Neuron (in vitro differentiated cells): ENCODE results near the gene BCHE.

ENCODE experiments used
- H2AFZ ChIP-seq: one replicate; pipeline ENCODE4 v1.6.1; 2013; ENCODE audit warnings: low read depth, mild to moderate bottlenecking, inconsistent platforms, low read length, moderate library complexity
- H3K27me3 ChIP-seq: one replicate; pipeline ENCODE4 v1.6.1; 2013; ENCODE audit warnings: low read length; ENCODE audit not compliant: insufficient read depth
- H3K36me3 ChIP-seq: one replicate; pipeline ENCODE4 v1.6.1; 2013; ENCODE audit warnings: low read length; ENCODE audit not compliant: insufficient read depth
- H3K4me1 ChIP-seq: one replicate; pipeline ENCODE4 v1.6.1; 2013; ENCODE audit warnings: low read length; ENCODE audit not compliant: insufficient read depth
- H3K4me3 ChIP-seq: 2 replicates; pipeline ENCODE4 v1.5.1; 2013; ENCODE audit warnings: mild to moderate bottlenecking, low read length, moderate library complexity
- H3K9me3 ChIP-seq: one replicate; pipeline ENCODE4 v1.6.1; 2013; ENCODE audit warnings: low read length

BCHE gene

DNA sequence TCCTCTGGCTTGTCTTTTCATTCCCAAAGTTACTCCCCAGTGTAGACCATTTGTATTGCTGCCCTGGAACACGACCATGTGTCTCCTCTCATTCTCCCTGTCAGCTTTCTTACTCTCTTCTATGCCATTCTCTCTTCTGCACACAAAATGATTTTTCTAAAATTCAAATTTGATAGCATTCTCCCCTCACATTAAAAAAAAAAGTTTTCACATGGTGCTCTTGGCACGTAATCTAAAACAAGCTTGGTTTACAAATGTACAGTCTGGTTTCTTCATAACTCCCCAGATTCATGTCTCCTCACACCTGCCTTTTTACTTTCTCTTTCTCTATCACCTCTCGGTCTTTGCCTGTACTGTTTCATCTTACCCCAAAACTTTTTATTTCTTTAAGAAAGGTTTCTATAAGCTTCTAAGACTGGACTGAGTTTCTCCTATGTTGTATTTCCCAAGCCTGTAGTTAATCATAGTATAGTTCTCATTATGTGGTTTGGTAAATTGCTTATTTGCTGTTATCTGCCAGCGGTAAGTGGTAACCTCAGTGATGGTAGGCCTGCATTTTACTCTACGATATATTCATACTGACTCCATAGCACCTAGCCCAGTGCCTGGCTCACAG is 31.2 kb downstream of the BCHE start:
- no peaks in the 10 kb centered on the region for H3K9me3 ChIP-seq
- no peaks in the 10 kb centered on the region for H3K27me3 ChIP-seq
- no peak overlapping the region for H2AFZ ChIP-seq
- H3K4me1 ChIP-seq, result no peaks in the 10 kb centered on the region
- no peak overlapping the region for H3K4me3 ChIP-seq
- no peaks in the 10 kb centered on the region for H3K36me3 ChIP-seq

DNA sequence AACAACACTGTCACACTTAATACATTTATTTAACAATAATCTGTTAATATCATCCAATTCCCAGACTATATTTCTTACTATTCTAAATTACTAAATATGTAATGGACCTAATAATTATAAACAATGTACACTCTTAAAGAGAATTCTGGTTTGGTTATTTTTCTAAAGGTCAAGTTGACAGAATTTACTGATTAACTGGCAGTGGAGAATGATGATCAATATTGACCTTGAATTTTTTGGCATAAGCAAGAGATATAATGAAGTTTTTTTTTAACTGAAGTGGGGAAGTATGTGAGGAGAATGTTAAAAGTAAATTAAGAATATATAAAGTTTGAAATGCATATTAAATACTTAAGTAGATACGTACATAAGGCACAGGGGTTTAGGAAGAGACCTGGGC is 33.8 kb downstream of the BCHE start:
- Histone ChIP-seq H3K4me1 (no peaks in the 10 kb centered on the region), H2AFZ (no peak overlapping the region), H3K27me3 (no peaks in the 10 kb centered on the region), H3K9me3 (no peaks in the 10 kb centered on the region), H3K4me3 (no peak overlapping the region), H3K36me3 (no peaks in the 10 kb centered on the region)

DNA sequence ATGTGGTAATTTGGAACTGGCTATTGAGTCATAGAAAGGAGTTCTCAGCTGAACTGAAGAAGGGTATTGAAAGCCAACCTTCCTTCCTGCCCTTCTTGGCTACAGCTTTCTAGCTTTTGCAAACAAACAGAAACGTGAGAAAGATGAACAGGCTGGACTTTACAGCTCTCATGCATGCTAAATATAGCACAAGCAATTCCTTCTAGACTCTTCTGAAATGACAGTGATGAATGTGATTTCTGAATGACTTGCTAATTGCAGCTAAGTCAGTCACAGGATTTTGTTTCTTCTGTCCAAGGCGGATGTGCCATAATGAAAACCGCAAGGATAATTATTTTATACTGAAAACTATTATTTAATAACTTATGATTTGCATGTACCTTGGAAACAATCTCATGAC is 36.3 kb downstream of the BCHE start:
- H3K27me3 ChIP-seq, result no peaks in the 10 kb centered on the region
- H2AFZ ChIP-seq, result no peak overlapping the region
- no peak overlapping the region for H3K4me3 ChIP-seq
- no peaks in the 10 kb centered on the region for H3K36me3 ChIP-seq
- peaks cover 8% of the 10 kb centered on the region for H3K4me1 ChIP-seq
- H3K9me3 ChIP-seq, result no peaks in the 10 kb centered on the region

DNA sequence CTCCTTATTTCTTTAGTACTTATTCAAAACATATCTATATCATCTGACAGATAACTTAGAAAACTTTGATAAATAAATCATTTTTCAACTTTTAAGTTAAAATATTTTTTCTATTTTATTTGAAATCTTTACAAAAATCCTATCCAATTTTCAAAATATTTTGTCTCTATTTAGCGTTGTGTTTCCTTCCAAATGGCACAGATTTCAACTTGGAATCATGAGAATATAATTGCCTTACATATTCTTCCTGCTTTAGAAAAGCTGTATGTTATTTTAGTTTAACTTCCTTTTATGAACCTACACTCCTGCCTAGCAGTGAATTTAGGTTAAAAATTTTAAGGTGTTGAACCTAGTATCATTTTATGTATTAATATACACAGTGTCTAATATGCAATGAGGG is 38.2 kb downstream of the BCHE start:
- Histone ChIP-seq H3K4me3 (no peak overlapping the region), H3K9me3 (no peaks in the 10 kb centered on the region), H3K27me3 (no peaks in the 10 kb centered on the region), H3K36me3 (no peaks in the 10 kb centered on the region), H3K4me1 (peaks cover 12% of the 10 kb centered on the region), H2AFZ (no peak overlapping the region)

DNA sequence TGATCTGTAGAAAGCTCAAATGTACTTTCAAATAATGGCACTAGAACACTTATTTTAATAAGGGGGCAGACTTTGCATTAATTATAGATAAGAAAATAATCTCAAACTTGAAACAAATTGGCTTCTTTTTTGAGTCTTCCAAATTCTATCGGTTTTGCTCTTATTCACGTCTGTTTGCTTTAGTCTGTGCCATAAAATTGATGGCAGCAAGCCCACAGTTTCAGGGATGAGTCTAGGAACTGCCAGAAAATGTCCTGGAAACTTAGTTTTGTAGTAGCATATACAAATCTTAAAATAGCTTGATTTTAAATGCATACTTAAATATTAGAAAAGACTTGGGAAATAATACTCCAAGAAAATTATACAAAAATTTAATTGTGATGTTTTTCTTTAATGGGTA is 39.7 kb downstream of the BCHE start:
- Histone ChIP-seq H3K9me3 (no peaks in the 10 kb centered on the region), H3K4me1 (peaks cover 12% of the 10 kb centered on the region), H3K4me3 (no peak overlapping the region), H3K27me3 (no peaks in the 10 kb centered on the region), H2AFZ (no peak overlapping the region), H3K36me3 (no peaks in the 10 kb centered on the region)

DNA sequence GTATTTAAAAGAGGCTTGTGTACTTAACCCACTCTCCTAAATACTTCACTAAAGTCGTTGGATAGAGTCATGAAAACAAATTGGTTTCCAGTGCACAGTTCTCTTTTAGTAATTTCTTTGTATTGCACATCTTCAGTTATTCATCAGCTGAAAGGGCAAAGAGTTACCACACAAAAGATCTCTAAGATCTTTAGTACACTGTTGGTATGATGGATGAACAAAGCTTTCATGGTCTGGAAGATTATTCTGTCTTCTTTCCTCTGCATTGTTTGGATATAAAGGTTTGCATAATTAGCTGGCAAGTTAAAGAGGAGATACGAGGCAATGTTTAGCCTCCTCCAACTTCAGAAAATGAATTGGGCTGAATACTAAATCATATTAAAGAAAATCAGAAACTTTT is 40.5 kb downstream of the BCHE start:
- H3K9me3 ChIP-seq, result no peaks in the 10 kb centered on the region
- H3K36me3 ChIP-seq, result no peaks in the 10 kb centered on the region
- H3K4me1 ChIP-seq, result peaks cover 12% of the 10 kb centered on the region
- no peak overlapping the region for H3K4me3 ChIP-seq
- no peaks in the 10 kb centered on the region for H3K27me3 ChIP-seq
- no peak overlapping the region for H2AFZ ChIP-seq

DNA sequence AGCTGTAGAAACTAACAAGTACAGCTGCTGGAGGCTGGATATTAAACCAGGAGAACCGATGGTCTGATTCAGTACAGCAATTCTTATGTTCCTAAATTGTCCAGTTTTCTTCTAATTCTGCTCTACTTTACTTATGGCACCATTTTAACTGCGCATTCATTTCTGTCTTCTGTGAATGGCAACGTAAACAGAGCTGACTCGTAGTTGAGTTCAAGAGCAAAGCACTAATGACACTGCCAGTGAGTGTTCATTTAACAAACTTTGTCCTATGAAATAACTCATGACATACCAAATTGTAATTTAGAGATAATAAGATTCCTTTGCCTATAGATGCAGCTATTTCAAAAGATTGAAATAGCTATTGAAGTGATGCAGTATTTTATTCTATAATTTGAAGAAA is 48.7 kb downstream of the BCHE start:
- no peaks in the 10 kb centered on the region for H3K9me3 ChIP-seq
- H3K4me3 ChIP-seq, result no peak overlapping the region
- peaks cover 3% of the 10 kb centered on the region for H3K36me3 ChIP-seq
- H3K27me3 ChIP-seq, result no peaks in the 10 kb centered on the region
- H2AFZ ChIP-seq, result no peak overlapping the region
- peaks cover 4% of the 10 kb centered on the region for H3K4me1 ChIP-seq

DNA sequence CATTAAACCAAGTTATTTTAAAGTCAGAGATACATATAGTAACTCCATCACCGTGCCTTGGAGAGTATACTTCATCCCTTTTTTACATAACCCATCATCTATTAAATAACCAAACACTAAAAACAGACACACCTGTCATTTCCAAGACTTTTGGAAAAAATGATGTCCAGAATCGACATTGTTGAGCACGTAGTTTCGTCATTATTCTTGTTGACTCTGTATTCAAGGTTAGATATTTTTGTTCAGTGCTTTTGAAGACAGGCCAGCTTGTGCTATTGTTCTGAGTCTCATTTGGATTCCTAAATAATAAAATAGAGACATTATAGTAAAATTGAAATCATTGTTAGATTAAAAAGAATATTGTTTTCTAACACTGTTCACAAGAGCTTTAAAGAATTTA is 51.2 kb downstream of the BCHE start:
- Histone ChIP-seq H3K4me1 (peaks cover 4% of the 10 kb centered on the region), H3K36me3 (peaks cover 3% of the 10 kb centered on the region), H2AFZ (no peak overlapping the region), H3K4me3 (no peak overlapping the region), H3K9me3 (no peaks in the 10 kb centered on the region), H3K27me3 (no peaks in the 10 kb centered on the region)

DNA sequence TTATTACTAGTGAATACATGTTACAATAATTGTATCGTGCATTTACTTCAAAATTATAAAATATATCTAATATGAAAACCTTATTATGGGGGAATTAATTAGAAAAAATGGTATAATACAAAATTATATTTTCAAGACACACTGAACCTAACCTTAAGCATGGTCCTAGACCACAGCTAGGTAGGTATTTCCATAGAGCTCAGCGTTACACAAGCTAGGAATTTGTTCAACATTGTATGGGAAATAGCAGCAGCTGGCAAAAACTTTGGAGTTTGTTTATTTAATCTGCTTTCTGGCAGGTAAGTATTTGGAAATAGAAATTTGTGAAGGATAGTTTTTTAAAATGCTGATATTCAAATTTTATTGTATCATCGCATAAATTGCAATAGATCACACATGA is 52.9 kb downstream of the BCHE start:
- H3K4me1 ChIP-seq, result peaks cover 4% of the 10 kb centered on the region
- H3K36me3 ChIP-seq, result peaks cover 3% of the 10 kb centered on the region
- H3K27me3 ChIP-seq, result no peaks in the 10 kb centered on the region
- H2AFZ ChIP-seq, result no peak overlapping the region
- no peak overlapping the region for H3K4me3 ChIP-seq
- no peaks in the 10 kb centered on the region for H3K9me3 ChIP-seq

DNA sequence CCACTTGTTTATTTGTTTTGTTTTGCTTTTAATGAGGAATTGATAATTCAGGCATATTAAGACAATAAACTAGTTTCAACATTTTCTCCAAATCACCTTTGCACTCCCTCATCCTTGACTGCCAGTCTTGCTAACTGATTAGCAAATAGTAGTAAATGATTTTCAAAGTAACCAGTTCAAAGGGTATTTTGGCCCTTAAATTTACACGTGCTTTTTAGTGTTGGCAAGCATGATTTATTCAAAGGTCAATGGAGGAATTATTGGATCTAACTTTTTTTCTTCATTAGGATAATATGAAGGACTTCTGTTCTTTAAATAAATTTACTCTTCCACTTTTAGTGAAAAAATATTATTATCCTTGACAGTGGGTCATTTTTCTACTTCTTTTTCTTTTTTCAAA is 53.8 kb downstream of the BCHE start:
- H3K4me1 ChIP-seq, result peaks cover 4% of the 10 kb centered on the region
- peaks cover 3% of the 10 kb centered on the region for H3K36me3 ChIP-seq
- H3K27me3 ChIP-seq, result no peaks in the 10 kb centered on the region
- H3K4me3 ChIP-seq, result no peak overlapping the region
- H2AFZ ChIP-seq, result no peak overlapping the region
- H3K9me3 ChIP-seq, result no peaks in the 10 kb centered on the region

DNA sequence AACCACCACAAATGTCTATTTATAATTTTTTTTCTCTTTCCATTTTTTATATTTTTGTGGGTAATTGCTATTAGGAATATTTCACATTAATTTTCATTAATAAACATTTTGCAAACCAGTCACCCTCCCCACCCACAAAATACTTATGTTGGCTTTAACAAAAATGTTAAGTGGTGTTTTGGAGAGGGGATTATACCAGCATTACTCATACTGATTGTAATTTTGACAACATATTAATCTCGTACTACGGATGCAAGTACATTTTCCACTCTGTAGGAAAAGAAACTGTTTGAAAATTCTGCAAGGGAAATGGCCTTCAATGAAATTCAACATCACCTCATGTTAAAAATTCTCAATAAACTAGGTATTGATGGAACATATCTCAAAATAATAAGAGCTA is 58.3 kb downstream of the BCHE start:
- Histone ChIP-seq H3K36me3 (no peaks in the 10 kb centered on the region), H2AFZ (no peak overlapping the region), H3K9me3 (no peaks in the 10 kb centered on the region), H3K4me1 (peaks cover 2% of the 10 kb centered on the region), H3K27me3 (no peaks in the 10 kb centered on the region), H3K4me3 (no peak overlapping the region)

DNA sequence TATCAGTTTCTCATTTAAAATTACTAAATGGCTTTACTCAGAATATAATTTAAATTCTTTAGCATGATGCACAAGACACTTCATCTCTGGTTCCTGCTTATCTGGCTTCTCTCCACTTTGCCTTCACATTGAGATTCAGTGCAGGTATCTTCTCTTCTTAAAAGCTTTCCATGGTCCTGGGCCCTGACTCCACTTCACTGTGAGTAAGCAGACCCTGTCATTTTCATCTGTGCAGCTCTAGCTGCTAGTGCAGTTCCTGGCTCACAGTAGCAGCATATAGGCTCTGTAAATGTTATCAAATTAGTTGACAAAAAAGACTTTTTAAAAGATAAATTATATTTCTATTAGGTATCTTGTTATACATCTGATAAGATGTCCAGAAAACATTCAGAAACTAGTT is 58.8 kb downstream of the BCHE start:
- Histone ChIP-seq H3K4me3 (no peak overlapping the region), H2AFZ (no peak overlapping the region)

DNA sequence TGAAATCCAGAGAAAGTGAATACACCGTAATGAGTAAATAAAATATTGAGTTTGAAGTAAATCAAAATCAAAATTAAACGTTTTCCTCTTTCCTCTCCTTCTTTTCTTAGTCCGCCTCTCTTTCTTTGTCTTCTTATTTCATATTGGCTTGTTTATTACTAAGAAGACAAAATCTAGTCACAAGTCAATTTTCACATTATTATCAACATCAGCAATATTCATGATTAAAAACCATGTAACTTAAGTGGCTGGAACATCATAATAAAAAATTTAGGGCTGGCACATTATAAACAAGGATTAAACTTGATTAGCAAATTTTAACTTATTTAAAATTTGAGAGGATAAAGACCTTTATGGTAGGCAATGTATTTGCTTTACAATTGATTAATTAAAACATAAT is 61.4 kb downstream of the BCHE start:
- no peaks in the 10 kb centered on the region for H3K27me3 ChIP-seq
- H3K9me3 ChIP-seq, result no peaks in the 10 kb centered on the region
- peaks cover 2% of the 10 kb centered on the region for H3K4me1 ChIP-seq
- H2AFZ ChIP-seq, result no peak overlapping the region
- no peaks in the 10 kb centered on the region for H3K36me3 ChIP-seq
- no peak overlapping the region for H3K4me3 ChIP-seq

More for the DNA sequence above, 58.8 kb downstream of the BCHE start:
- no peaks in the 10 kb centered on the region for H3K27me3 ChIP-seq
- peaks cover 2% of the 10 kb centered on the region for H3K4me1 ChIP-seq
- no peaks in the 10 kb centered on the region for H3K9me3 ChIP-seq
- no peaks in the 10 kb centered on the region for H3K36me3 ChIP-seq

DNA sequence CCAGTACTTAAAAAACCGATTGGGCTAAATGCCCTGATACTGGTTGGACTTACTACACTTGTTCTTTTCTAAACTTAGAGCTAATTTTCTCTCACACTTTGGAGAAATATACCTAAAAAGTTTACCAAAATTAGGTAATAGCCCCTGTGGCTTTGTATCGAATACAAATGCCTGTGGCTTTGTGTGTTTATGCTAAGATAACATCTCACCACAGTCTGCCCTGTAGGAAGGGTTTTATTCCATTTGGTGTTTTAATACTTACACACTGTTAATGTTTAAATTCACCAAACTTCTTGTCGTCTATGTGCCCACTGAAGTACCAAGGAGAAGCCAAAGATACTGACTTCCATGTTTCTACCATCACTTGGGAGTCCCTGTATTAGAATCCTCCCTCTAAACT is 66.4 kb downstream of the BCHE start:
- Histone ChIP-seq H3K4me1 (peaks cover 5% of the 10 kb centered on the region), H3K36me3 (no peaks in the 10 kb centered on the region), H3K27me3 (no peaks in the 10 kb centered on the region), H2AFZ (no peak overlapping the region), H3K9me3 (no peaks in the 10 kb centered on the region), H3K4me3 (no peak overlapping the region)
